HG02798 (cell line): ENCODE measurements around the gene C2CD4C.
"Not testable (repeated sequence)": the region's sequence is repeated elsewhere in the genome, so short reads cannot be mapped to it uniquely, and the experiment has no call there.

ENCODE experiments used
- ATAC-seq: cut with Tn5 transposase; IDR thresholded peaks from one replicate; pipeline ENCODE4 v1.9.1; 2021; ENCODE audit warnings: mild to moderate bottlenecking; ENCODE audit not compliant: unreplicated experiment, poor library complexity

The C2CD4C gene

DNA sequence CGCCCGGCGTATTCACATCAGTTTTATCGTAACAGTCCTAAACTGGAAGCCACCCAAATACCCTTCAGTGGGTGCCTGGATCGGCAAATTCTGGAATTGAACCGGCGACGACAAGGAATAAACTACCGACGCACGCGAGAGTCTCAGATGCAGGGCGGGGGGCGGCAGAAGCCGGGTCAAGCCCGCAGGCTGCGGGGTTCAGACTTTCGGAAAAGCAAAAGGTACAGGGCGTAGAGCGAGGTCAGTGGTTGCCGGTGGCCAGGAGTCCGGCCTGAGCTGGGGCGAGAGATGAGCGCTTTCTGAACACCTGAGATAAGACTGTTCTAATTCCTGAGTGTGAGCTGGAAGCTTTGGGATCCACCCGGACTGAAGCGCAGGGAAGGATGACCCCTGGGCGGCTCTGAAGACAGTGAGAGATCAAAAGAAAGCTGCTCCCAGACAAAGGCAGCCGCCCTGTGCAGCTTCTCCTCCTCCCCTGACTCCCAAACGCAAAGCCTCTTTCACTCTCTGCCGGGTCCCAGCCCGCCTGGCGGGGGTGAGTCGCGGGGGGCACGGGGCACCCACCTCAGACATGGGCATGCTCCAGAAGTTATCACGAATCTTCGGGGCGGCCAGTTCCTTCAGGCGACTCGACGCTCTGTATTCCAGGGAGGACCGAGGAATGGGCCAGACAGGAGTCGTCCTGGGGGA is 38.2 kb downstream of the C2CD4C start:
- ATAC-seq = no peak

DNA sequence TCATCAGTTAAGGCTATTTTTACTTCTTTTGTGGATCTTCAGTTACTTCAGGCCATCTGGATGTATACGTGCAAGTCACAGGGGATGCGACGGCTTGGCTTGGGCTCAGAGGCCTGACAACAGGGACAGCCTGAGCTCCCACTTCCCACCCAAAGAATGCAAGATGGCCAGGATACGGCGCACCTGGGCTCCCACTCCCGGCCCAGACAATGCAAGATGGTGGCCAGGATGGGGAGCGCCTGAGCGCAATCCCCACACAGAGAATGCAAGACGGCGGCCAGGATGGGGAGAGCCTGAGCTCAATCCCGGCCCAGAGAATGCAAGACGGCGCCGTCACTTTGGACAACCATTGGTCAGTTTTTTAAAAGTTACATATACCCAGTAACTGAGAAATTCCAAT is 39.1 kb downstream of the C2CD4C start:
- no peak for ATAC-seq

DNA sequence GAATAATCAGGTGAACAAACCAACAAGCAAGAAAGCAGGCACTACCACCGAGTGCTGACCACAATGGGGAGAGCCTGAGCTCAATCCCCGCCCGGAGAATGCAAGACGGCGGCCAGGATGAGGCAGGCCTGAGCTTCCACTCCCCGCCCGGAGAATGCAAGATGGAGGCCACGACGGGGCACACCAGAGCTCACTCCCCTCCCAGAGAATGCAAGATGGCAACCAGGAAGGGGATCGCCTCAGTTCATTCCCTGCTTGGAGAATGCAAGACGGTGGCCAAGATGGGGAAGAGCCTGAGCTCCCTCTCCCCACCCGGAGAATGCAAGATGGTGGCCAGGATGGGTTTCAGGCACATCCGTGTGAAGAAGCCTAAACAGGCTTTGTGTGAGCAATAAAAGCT is 39.7 kb downstream of the C2CD4C start:
- ATAC-seq = no peak

DNA sequence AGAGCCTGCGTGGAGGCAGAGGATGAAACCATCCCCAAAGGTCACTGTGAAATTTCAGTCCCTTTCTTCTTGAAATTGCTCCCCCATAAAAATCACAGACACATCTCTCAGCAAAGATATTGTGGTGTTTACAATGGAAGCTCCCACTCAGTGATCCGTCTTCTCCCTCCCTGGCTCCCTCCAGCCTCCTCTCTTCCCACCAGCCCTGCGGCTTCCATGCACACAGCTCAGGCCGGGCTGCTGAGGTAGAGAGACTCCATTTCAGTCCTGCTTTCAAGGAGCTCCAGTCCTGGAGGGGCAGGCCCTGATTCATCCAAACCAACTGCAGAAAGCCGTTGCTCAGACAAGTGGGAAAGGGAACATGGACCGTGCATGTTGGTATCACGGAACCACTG is 40.3 kb downstream of the C2CD4C start:
- no peak for ATAC-seq

DNA sequence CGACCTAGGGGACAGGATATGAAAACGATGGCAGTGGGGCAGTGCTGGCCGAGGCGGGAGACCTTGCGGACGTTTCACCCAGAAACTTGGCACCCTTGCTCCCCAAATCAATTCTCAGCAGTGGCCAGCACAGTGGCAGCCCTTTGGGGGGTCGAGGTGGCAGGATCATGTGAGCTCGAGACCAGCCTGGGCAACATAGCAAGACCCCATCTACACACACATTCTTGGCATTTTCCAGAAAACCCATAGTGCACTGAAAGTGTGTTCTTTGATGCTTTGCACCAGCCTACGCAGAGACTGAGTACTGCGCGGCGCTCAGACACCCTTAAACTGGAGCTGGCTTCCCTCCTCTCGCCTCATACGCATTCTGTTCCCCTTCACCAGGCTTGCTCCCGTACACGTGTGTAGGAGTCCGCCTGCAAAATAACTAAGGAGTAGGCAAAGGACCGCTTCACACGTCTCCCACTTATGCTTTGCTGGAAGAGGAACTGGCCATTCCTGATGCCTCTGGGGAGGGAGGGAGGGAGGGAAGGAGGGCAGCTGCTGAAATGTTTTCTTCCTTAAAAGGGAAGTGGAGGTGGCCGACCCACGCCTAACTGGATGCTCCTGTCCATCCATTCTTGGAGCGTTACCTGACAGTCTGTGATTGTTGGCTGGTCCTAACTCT is 40.9 kb downstream of the C2CD4C start:
- no peak for ATAC-seq

DNA sequence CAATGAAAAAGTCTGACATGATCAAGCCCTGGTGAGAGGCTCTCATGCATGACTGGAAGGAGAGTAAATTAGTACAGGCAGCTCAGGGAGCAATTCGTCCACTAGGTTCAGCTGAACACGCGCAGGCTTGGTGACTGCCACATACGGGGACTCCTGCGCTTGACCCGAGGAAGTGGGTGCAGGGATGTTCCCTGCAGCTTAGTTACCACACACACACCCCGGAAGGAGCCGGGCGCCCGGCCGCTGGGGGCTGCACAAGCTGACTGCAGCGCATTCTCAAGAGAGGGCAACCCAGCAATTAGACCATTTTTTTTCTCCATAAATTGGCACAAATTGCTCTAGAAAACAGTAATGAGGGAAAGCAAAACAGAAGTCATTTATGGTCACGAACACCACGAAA is 41.4 kb downstream of the C2CD4C start:
- ATAC-seq = no peak

DNA sequence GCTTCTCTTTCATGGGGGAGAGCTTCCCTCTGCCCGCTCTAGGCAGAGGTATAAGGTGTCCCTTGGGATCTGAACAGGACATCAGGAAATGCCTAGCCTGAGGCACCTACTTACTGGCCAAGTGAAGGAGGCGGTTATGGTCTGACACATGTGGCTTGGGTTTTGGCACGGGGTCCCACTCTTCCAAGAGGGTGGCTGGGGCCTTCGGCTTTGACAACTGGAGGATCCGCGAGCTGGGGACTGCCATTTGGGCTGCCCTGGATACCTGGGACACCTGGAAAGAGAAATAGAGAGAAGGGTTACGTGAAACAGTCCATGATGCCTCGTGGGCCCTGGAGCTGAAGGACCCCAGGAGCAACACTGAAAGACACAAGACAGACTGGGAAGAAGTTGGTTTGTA is 42.0 kb downstream of the C2CD4C start:
- no peak for ATAC-seq

DNA sequence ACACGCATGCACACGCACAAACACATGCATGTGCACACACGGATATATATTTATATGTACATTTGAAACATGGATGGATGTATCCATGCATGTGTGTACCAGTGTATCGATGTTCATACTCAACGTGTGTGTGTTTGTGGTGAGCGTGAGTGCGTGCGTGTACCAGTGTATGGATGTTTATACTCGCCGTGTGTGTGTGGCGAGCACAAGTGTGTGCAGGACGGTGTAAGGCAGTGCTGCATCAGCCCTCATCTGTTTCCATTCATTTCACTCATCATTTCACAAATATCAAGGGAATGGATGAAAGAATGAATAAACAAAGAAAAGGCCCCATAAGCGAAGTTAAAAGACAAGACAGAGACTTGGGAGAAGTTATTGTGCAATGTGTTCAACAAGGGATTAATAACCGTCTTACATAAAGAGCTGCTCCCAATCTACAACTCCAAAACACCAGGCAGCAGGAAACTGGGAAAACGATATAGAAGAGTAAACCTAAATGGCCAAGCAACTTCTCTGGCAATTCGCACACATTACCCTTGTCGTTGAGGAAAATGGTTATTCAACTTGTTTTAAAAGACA is 42.7 kb downstream of the C2CD4C start:
- ATAC-seq = no peak

DNA sequence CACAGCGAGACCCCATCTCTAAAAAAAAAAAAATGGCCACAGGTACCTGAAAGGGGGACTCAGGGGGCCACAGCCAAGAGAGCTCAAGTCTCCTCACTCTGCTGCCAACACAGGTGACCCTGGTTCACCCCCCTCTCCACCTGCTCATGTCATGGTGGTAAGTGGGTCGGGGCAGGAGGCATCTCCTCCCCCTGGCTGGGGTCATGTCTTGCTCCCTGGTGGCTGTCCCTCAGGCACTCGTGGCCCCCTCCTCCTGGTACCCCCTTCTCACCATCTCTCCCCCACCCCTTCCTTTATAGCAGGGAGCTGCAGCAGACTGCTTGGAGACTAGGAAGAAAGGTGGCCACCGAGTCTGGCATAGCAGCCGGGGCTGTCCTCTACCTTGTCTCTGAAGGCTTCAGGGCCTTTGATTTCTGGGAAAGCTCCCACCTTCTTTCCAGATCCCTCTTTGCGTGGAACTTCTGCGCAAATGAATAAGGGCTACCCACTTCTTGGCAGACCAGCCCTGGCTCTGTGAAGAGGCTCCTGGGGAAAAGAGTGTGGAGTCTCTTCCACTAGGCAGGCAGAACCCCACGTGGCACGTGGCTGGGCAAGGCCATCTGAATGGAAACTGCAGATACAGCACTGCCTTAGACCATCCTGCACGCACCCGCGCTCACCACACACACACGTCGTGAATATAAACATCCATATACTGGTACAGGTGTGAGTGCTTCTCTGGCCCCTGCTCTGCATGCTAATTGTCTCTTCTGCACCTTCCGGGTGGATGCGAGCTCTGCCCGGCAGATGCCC is 44.3 kb downstream of the C2CD4C start:
- ATAC-seq = no peak

DNA sequence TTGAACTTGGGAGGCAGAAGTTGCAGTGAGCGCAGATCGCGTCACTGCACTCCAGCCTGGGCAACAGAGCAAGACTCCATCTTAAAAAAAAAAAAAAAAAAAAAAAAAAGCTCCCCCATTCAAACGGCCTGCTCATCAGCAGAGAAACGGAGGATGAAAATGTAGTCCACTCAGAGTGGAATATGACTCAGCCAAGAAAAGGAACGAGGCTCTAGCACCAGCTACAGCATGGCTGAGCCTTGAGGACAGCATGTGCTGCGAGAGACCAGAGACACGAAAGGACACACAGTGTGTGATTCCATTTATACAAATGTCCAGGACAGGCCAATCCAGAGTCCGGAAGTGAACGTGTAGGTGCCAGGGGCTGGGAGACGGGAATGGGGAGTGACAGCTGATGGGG is 46.3 kb downstream of the C2CD4C start:
- ATAC-seq = no peak

DNA sequence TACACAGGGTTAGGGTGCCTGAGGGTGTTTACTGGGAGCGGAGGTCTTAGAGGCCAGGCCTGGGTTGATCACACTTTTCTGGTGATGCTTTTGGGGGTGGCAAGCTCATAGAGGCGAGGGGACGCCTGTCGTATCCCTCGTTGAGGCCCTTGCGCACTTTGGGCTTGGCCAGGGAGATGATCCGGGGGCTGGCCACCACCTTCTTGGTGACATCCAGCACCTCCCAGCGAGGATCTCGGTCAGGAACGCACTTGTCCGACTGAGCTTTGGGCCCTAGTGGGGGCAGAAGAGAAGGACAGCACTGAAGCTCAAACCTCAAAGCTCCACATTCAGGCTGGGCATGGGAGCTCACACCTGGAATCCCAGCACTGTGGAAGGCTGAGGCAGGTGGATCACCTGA is 46.8 kb downstream of the C2CD4C start:
- no peak for ATAC-seq

DNA sequence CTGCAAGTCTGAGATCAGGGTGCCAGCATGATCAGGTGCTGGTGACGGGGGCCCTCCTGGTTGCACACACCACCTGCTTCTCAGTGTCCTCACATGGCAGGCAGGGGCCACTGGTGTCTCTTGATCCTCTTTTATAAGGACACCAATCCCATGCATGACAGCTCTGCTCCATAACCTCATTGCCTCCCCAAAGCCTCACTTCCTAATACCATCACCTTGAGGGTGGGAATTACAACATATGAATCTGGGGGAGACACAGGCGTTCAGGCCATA is 49.4 kb downstream of the C2CD4C start:
- ATAC-seq = no peak

DNA sequence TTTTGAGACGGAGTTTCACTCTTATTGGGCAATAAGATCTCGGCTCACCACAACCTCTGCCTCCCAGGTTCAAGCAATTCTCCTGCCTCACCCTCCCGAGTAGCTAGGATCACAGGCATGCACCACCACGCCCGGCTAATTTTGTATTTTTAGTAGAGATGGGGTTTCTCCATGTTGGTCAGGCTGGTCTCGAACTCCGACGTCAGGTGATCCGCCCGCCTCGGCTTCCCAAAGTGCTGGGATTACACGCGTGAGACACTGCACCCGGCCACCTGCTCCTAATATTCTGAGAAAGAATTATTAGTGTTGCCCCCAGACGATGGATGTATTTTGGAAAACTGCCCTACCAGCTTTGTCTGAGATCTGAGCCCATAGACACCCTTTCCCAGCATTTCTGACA is 53.4 kb downstream of the C2CD4C start:
- ATAC-seq = not testable (repeated sequence)
